Erythroblast (primary cell): ENCODE data around the gene NHEJ1.

ENCODE experiments used
- GATA1 ChIP-seq: IDR thresholded peaks from 2 replicates; pipeline ENCODE4 v1.6.1; 2011; ENCODE audit warnings: low read depth, mild to moderate bottlenecking, control low read depth, low read length, moderate library complexity
- POLR2A ChIP-seq: IDR thresholded peaks from 2 replicates; pipeline ENCODE4 v1.6.1; 2011; ENCODE audit warnings: mild to moderate bottlenecking, low read length

DNA sequence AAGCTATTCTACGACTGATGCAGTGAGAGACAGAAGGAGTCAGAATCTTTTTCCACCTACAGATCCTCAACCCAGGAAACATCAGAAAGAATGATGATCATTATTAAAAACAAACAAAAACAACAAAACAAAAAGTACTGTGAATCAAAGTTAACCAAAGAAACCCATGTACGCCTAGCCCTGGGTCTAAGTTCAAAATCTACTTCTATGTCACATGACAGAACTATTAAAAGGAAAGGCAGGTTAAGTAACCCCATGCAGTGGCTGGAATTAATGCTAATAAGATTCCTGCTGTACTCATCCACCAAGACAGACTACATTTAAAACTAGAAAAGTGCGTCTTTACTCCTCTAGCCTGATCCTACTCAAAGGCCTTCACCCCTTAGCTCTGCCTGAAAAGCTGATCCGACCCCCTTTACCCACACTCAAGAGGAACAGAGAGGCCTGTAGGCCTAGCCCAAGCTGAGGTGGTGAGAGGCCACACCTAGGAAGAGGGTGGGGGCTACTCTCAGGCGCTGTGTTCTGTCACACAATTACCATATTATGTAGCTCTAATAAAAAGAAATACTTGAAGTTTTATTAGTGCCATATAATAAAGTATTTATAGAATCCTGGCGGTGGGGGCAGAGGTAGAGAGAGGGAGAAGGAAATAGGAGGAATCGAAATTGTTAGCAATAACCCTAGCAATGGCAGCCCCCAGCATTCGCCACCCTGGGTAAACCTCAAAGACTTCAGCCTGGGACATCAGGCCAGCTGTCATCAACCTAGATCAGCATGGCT is 37.1 kb downstream of the NHEJ1 start:
- TF ChIP-seq POLR2A = no peak
- TF ChIP-seq GATA1 = no peak
